Tibial artery (tissue), 4 donors: ENCODE measurements around the gene PTCH2.

Experiments used
- DNase-seq, 2 donors: peaks; one replicate each; pipeline ENCODE4 v3.0.0-alpha.2; 2019
- H3K27ac ChIP-seq, 2 donors: fragments of 200-600 bp; sonication (generic) in 1 of 2; 1 replicate in 1 of 2; 2 replicates in 1 of 2; pipeline ENCODE4 v1.5.1; 2018 to 2019; ENCODE audit warnings: mild to moderate bottlenecking in 1 of 2
- H3K27me3 ChIP-seq, 2 donors: fragments of 200-600 bp; sonication (generic) in 1 of 2; one replicate each; pipeline versions ENCODE4 v1.5.1 to v1.6.0; 2016 to 2019
- H3K36me3 ChIP-seq, 3 donors: fragments of 200-600 bp; sonication (generic) in 2 of 3; one replicate each; pipeline ENCODE4 v1.5.1; 2016 to 2019; ENCODE audit warnings: mild to moderate bottlenecking in 2 of 3
- H3K4me1 ChIP-seq, 4 donors: fragments of 200-600 bp; sonication (generic) in 2 of 4; 1 replicate in 3 of 4; 2 replicates in 1 of 4; pipeline ENCODE4 v1.5.1; 2016 to 2019
- H3K4me3 ChIP-seq, 2 donors: fragments of 200-600 bp; sonication (generic) in 1 of 2; 1 replicate in 1 of 2; 2 replicates in 1 of 2; pipeline ENCODE4 v1.5.1; 2018 to 2019; ENCODE audit warnings: mild to moderate bottlenecking in 2 of 2
- H3K9me3 ChIP-seq, 3 donors: fragments of 200-600 bp; sonication (generic) in 1 of 3; one replicate each; pipeline ENCODE4 v1.5.1; 2016 to 2019
- CTCF ChIP-seq, 2 experiments: fragments of 200-600 bp in 1 of 2; fragments of 450-650 bp in 1 of 2; IDR thresholded peaks; one replicate each; pipeline ENCODE4 v1.5.1; 2017 to 2019; ENCODE audit warnings: antibody characterized with exemption in 2 of 2, mild to moderate bottlenecking in 1 of 2, moderate library complexity in 1 of 2
- intact Hi-C: fragments of 100-400 bp; cut with DNase I; formaldehyde crosslinking; loops from one replicate; pipeline ENCODE4 v1.15.0; 2023; ENCODE audit warnings: low total_unique reads

PTCH2 gene

GRCh38 chr1:44831516-44831915, 11.5 kb downstream of the PTCH2 start:
- H3K4me3 ChIP-seq: no peak overlapping the region
- no peaks in the 10 kb centered on the region for H3K9me3 ChIP-seq
- no peak for TF ChIP-seq CTCF (IDR thresholded peaks at IDR 0.05)
- no peak for DNase-seq
- no peaks in the 10 kb centered on the region for H3K27me3 ChIP-seq
- peaks cover 0 to 15% (median 0%) of the 10 kb centered on the region in 3 donors for H3K36me3 ChIP-seq
- no peak overlapping the region for H3K27ac ChIP-seq
- intact Hi-C loops: no loop called here
- peaks cover 0 to 6% (median 0%) of the 10 kb centered on the region in 4 donors for H3K4me1 ChIP-seq

DNA sequence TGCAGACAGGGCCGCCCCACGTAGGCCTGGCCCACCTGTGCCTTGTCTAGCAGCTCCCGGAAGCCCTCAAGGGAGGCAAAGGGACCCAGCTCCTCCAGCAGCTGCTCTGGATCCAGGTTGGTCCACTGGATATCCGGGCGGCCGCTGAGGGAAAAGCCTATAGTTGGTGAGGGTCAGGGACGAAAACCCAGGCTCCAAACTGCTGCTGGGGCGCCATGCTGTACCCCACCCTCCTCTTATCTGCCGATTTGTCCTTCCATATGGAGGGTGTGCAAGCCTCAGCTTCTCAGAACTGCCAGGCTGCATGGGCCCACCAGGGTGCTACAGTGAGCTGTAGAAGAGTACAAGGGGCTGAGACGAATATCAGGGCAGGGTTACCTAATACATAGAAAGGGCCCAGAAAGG, 12.2 kb downstream of the PTCH2 start:
- intact Hi-C loops: no loop called here
- Histone ChIP-seq H3K36me3 (peaks cover 0 to 20% (median 0%) of the 10 kb centered on the region in 3 donors), H3K4me1 (peaks cover 0 to 1% (median 0%) of the 10 kb centered on the region in 4 donors), H3K27me3 (no peaks in the 10 kb centered on the region), H3K4me3 (no peak overlapping the region), H3K9me3 (no peaks in the 10 kb centered on the region), H3K27ac (no peak overlapping the region)
- DNase-seq: no peak
- TF ChIP-seq CTCF (IDR thresholded peaks at IDR 0.05): no peak

GRCh38 chr1:44829506-44830384, 13.3 kb downstream of the PTCH2 start:
- Histone ChIP-seq H3K27me3 (no peaks in the 10 kb centered on the region), H3K27ac (no peak overlapping the region), H3K4me3 (no peak overlapping the region), H3K9me3 (no peaks in the 10 kb centered on the region), H3K36me3 (peaks cover 0 to 20% (median 0%) of the 10 kb centered on the region in 3 donors), H3K4me1 (no peaks in the 10 kb centered on the region)
- no peak for DNase-seq
- no peak for TF ChIP-seq CTCF (IDR thresholded peaks at IDR 0.05)
- intact Hi-C loops: no loop called here

DNA sequence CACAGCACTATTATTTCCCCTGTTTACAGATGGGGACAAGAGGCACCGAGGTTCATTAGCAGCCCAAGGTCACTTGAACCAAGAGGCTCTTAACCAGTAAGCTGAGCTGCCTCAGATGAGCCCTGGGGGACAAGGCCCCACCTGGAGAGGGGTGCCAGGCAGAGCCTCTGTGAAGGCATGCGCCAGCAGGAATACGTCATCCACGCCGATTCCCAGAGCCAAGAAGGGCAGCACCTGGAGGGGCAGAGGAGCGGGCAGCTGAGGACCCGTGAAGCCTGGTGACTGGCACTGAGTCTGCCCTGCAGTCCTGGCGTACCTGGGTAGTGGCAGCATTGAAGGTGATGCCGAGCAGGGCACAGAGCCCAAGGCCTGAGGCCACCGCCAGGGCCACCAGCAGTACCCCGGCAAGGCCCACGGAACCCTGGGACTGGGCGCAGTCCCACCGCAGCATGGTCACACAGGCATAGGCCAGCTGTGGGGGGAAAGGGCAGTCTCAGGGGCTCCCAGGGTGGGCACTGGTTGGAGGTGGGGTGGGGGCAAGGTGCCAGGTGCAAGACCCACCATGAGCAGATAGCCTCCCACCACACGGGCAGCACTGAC, 14.1 kb downstream of the PTCH2 start:
- Histone ChIP-seq H3K4me3 (no peak overlapping the region), H3K36me3 (peaks cover 0 to 20% (median 0%) of the 10 kb centered on the region in 3 donors), H3K27me3 (no peaks in the 10 kb centered on the region), H3K4me1 (no peaks in the 10 kb centered on the region), H3K9me3 (no peaks in the 10 kb centered on the region), H3K27ac (no peak overlapping the region)
- TF ChIP-seq CTCF (IDR thresholded peaks at IDR 0.05): no peak
- intact Hi-C loops: no loop called here
- no peak for DNase-seq

- DNase-seq: no peak
- Histone ChIP-seq H3K36me3 (peaks cover 0 to 20% (median 0%) of the 10 kb centered on the region in 3 donors), H3K9me3 (no peaks in the 10 kb centered on the region), H3K4me1 (no peaks in the 10 kb centered on the region), H3K27me3 (no peaks in the 10 kb centered on the region), H3K4me3 (no peak overlapping the region), H3K27ac (no peak overlapping the region)
- intact Hi-C loops: no loop called here
- no peak for TF ChIP-seq CTCF (IDR thresholded peaks at IDR 0.05)
These were observed 14.9 kb downstream of the PTCH2 start for GRCh38 chr1:44828003-44828651.
